GM21723 (cell line): ENCODE measurements around the gene EEF2K.
A peak's percentile ranks its signal among the peaks of the same experiment; 100 is the strongest.
"Not testable (repeated sequence)": the region's sequence is repeated elsewhere in the genome, so short reads cannot be mapped to it uniquely, and the experiment has no call there.

Experiments
- ATAC-seq: cut with Tn5 transposase; IDR thresholded peaks from one replicate; pipeline ENCODE4 v1.9.1; 2021; ENCODE audit warnings: mild to moderate bottlenecking, moderate library complexity; ENCODE audit not compliant: unreplicated experiment

EEF2K gene

GRCh38 chr16:22189473-22190080, 16.5 kb upstream of the EEF2K start:
- no peak for ATAC-seq

GRCh38 chr16:22190081-22190775, 15.8 kb upstream of the EEF2K start:
- ATAC-seq, result peak; percentile 61

GRCh38 chr16:22190776-22191531, 15.1 kb upstream of the EEF2K start:
- peak; percentile 43 for ATAC-seq

- no peak for ATAC-seq
Observed at GRCh38 chr16:22191532-22192260, 14.4 kb upstream of the EEF2K start.

GRCh38 chr16:22192261-22193062, 13.6 kb upstream of the EEF2K start:
- no peak for ATAC-seq

- ATAC-seq, result no peak
Observed at GRCh38 chr16:22193063-22193411, 13.0 kb upstream of the EEF2K start.

GRCh38 chr16:22194707-22195444, 11.2 kb upstream of the EEF2K start:
- ATAC-seq, result no peak

GRCh38 chr16:22195445-22195694, 10.7 kb upstream of the EEF2K start:
- ATAC-seq, result no peak

- peak; percentile 26 for ATAC-seq
Observed at GRCh38 chr16:22195695-22196558, 10.2 kb upstream of the EEF2K start.

GRCh38 chr16:22196559-22197168, 9.4 kb upstream of the EEF2K start:
- ATAC-seq, result not testable (repeated sequence)

GRCh38 chr16:22198547-22199293, 7.4 kb upstream of the EEF2K start:
- ATAC-seq, result no peak

- no peak for ATAC-seq
Observed at GRCh38 chr16:22202261-22202637, 3.8 kb upstream of the EEF2K start.

GRCh38 chr16:22203091-22203490, 3.0 kb upstream of the EEF2K start:
- ATAC-seq, result no peak

- no peak for ATAC-seq
Observed at GRCh38 chr16:22204091-22204655, 1.9 kb upstream of the EEF2K start.

GRCh38 chr16:22205577-22206012, 483 bp upstream of the EEF2K start:
- ATAC-seq, result no peak

GRCh38 chr16:22206842-22207714, 1.0 kb downstream of the EEF2K start:
- ATAC-seq, result peak; percentile 57
